ENCODE measurements around the gene ZNF536.

DNA sequence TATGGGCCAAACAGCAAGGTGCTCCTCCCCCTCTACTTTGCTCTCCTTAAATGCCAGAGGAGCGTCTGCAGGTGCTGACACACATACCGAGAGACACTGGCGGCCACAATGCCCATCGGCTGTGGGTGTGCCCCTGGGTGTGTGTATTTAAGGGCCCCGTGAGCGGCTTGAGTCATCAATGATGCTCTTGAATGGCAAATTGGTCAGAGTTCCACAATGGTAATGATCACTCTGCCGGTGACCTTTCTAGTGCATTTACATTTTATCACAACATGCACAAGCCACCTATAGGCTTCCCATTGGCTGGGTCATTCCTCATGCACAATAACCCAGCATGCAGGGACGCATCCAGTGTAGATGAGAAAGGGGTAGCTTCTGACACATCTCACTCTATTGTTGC, 124.8 kb downstream of the ZNF536 start:
- TF ChIP-seq, protein P1, sequence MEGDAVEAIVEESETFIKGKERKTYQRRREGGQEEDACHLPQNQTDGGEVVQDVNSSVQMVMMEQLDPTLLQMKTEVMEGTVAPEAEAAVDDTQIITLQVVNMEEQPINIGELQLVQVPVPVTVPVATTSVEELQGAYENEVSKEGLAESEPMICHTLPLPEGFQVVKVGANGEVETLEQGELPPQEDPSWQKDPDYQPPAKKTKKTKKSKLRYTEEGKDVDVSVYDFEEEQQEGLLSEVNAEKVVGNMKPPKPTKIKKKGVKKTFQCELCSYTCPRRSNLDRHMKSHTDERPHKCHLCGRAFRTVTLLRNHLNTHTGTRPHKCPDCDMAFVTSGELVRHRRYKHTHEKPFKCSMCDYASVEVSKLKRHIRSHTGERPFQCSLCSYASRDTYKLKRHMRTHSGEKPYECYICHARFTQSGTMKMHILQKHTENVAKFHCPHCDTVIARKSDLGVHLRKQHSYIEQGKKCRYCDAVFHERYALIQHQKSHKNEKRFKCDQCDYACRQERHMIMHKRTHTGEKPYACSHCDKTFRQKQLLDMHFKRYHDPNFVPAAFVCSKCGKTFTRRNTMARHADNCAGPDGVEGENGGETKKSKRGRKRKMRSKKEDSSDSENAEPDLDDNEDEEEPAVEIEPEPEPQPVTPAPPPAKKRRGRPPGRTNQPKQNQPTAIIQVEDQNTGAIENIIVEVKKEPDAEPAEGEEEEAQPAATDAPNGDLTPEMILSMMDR (IDR thresholded peaks at IDR 0.05), result no peak
- no peak for TF ChIP-seq POLR2A (IDR thresholded peaks at IDR 0.05)

All from right lobe of liver (tissue), 4 donors.